Fibroblast of skin of right biceps (primary cell): ENCODE results near the gene SCAMP3.

Experiments
- DNase-seq: peaks from one replicate; pipeline ENCODE4 v3.0.0-alpha.2; 2013

Gene SCAMP3

GRCh38 chr1:155285063-155285462 is 22.9 kb upstream of the SCAMP3 start:
- no peak for DNase-seq

GRCh38 chr1:155284476-155284875 is 22.3 kb upstream of the SCAMP3 start:
- DNase-seq: no peak

GRCh38 chr1:155282488-155283091 is 20.4 kb upstream of the SCAMP3 start:
- no peak for DNase-seq

GRCh38 chr1:155279268-155279667 is 17.1 kb upstream of the SCAMP3 start:
- no peak for DNase-seq

GRCh38 chr1:155278689-155279160 is 16.6 kb upstream of the SCAMP3 start:
- DNase-seq: peak; percentile 9

GRCh38 chr1:155277902-155278688 is 15.9 kb upstream of the SCAMP3 start:
- DNase-seq: peak; percentile 36

- peak; percentile 95 for DNase-seq
Observed at GRCh38 chr1:155277070-155277901, 15.1 kb upstream of the SCAMP3 start, which contains the start of gene HCN3. Gene HCN3 (plus strand): TSS chr1:155277463. CDS start chr1:155277591, 128 bp downstream.

GRCh38 chr1:155273343-155274245 is 11.4 kb upstream of the SCAMP3 start, which contains the start of gene CLK2:
Gene CLK2 (minus strand): TSS chr1:155273504. CDS start chr1:155270977, 2,527 bp downstream.
- peak; percentile 96 for DNase-seq

GRCh38 chr1:155272466-155273342 is 10.5 kb upstream of the SCAMP3 start:
- DNase-seq: peak; percentile 66

GRCh38 chr1:155269381-155269780 is 7.2 kb upstream of the SCAMP3 start:
- DNase-seq: no peak

- no peak for DNase-seq
Observed at GRCh38 chr1:155268630-155269029, 6.5 kb upstream of the SCAMP3 start.

- DNase-seq: no peak
Observed at GRCh38 chr1:155267373-155267772, 5.2 kb upstream of the SCAMP3 start.

- DNase-seq: no peak
Observed at GRCh38 chr1:155266553-155266952, 4.4 kb upstream of the SCAMP3 start.

- DNase-seq: no peak
Observed at GRCh38 chr1:155263067-155263466, 907 bp upstream of the SCAMP3 start.

GRCh38 chr1:155261493-155261851 is 688 bp downstream of the SCAMP3 start:
- DNase-seq: no peak

- DNase-seq: no peak
Observed at GRCh38 chr1:155260276-155260675, 1.9 kb downstream of the SCAMP3 start.

GRCh38 chr1:155256058-155256852 is 5.9 kb downstream of the SCAMP3 start:
- DNase-seq: no peak

GRCh38 chr1:155255243-155256007 is 6.7 kb downstream of the SCAMP3 start, which contains the start of gene ENTREP3:
Gene ENTREP3 (minus strand): TSS chr1:155255483. CDS start chr1:155254877, 606 bp downstream.
- DNase-seq: peak; percentile 82

GRCh38 chr1:155254714-155255242 is 7.4 kb downstream of the SCAMP3 start:
- no peak for DNase-seq
